IPS-11a (cell line): ENCODE measurements around the gene TCF12.
A peak's percentile ranks its signal among the peaks of the same experiment; 100 is the strongest.

Source experiments
- H3K4me3 ChIP-seq: one replicate; pipeline ENCODE4 v1.5.1; 2013; ENCODE audit warnings: low read depth, low read length, control low read depth

Gene TCF12

GRCh38 chr15:57285386-57285785, 366.9 kb downstream of the TCF12 start:
- H3K4me3 ChIP-seq, result no peak overlapping the region

- H3K4me3 ChIP-seq, result no peak overlapping the region
Measured at GRCh38 chr15:57286446-57287122, 368.1 kb downstream of the TCF12 start.

GRCh38 chr15:57287123-57287521, 368.7 kb downstream of the TCF12 start:
- H3K4me3 ChIP-seq, result no peak overlapping the region

GRCh38 chr15:57288926-57289580, 370.6 kb downstream of the TCF12 start:
- H3K4me3 ChIP-seq, result no peak overlapping the region

- no peak overlapping the region for H3K4me3 ChIP-seq
Measured at GRCh38 chr15:57290187-57290586, 371.7 kb downstream of the TCF12 start.

- H3K4me3 ChIP-seq, result no peak overlapping the region
Measured at GRCh38 chr15:57290826-57291225, 372.4 kb downstream of the TCF12 start.

GRCh38 chr15:57296473-57297162, 378.2 kb downstream of the TCF12 start:
- no peak overlapping the region for H3K4me3 ChIP-seq

- no peak overlapping the region for H3K4me3 ChIP-seq
Measured at GRCh38 chr15:57297163-57297593, 378.7 kb downstream of the TCF12 start.

GRCh38 chr15:57297630-57298029, 379.2 kb downstream of the TCF12 start:
- H3K4me3 ChIP-seq, result no peak overlapping the region

- H3K4me3 ChIP-seq, result no peak overlapping the region
Measured at GRCh38 chr15:57298204-57298603, 379.8 kb downstream of the TCF12 start.

- no peak overlapping the region for H3K4me3 ChIP-seq
Measured at GRCh38 chr15:57298843-57299550, 380.6 kb downstream of the TCF12 start.

- H3K4me3 ChIP-seq, result no peak overlapping the region
Measured at GRCh38 chr15:57301307-57301706, 382.9 kb downstream of the TCF12 start.

GRCh38 chr15:57302640-57303257, 384.3 kb downstream of the TCF12 start:
- no peak overlapping the region for H3K4me3 ChIP-seq

- no peak overlapping the region for H3K4me3 ChIP-seq
Measured at GRCh38 chr15:57305009-57305408, 386.6 kb downstream of the TCF12 start.

GRCh38 chr15:57306161-57306943, 387.9 kb downstream of the TCF12 start:
- H3K4me3 ChIP-seq, result peak overlapping the region; percentile 56

GRCh38 chr15:57306944-57307411, 388.5 kb downstream of the TCF12 start:
- H3K4me3 ChIP-seq, result peak overlapping the region; percentile 35

GRCh38 chr15:57307527-57308169, 389.2 kb downstream of the TCF12 start:
- no peak overlapping the region for H3K4me3 ChIP-seq

GRCh38 chr15:57308170-57308545, 389.7 kb downstream of the TCF12 start:
- H3K4me3 ChIP-seq, result no peak overlapping the region
